ENCODE data around the gene ALDH1A2.

The ALDH1A2 gene

DNA sequence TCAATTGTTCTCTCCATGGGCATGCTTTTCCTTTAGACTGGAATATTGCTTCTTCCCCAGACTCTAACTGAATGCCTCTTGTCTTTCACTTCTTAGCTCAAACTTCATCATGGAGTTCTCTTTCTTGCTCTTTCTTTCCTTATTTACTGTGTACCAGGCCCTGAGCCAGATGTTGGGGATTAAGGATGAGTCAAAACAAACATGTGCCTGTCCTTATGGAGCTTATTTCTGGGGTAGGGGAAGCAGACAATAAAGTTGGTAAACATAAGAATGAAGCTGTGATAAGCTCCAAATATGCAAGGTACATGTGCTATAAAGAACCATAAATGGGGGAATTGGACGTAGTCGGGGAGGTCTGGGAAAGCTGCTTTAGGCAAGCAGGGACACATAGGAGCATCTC lies 145.8 kb downstream of the ALDH1A2 start:
- Mint-ChIP-seq H3K27me3 (ENCODE audit: low read depth) (peaks cover 4% of the 10 kb centered on the region), H3K4me1 (ENCODE audit: low read depth) (no peaks in the 10 kb centered on the region), H3K4me3 (no peak overlapping the region), H3K9me3 (no peaks in the 10 kb centered on the region), H3K27ac (no peak overlapping the region), H3K36me3 (ENCODE audit: low read depth) (no peaks in the 10 kb centered on the region)
- no peak for DNase-seq (ENCODE audit: low spot score)

DNA sequence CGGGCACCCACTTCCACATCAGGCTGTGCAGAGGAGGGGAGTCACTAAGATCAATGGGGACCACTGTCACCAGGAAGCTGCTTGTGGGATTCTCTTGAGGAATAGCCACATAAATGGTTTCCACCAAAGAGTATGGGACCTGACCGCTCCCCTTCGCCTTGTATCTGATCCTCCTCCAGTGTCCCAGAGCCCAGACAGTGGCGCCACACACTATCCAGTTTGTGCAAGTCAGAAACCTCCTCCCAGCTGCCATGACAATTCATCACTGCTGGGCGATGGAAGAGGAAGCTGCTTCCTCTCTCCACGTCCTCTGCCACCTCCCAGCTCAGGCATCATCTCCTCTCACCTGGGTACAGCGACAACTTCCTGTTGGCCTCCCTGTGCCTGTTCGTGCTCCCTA lies 147.5 kb downstream of the ALDH1A2 start:
- Mint-ChIP-seq H3K27me3 (ENCODE audit: low read depth) (peaks cover 4% of the 10 kb centered on the region), H3K36me3 (ENCODE audit: low read depth) (no peaks in the 10 kb centered on the region), H3K27ac (no peak overlapping the region), H3K4me3 (no peak overlapping the region), H3K4me1 (ENCODE audit: low read depth) (no peaks in the 10 kb centered on the region), H3K9me3 (no peaks in the 10 kb centered on the region)
- DNase-seq (ENCODE audit: low spot score): no peak

DNA sequence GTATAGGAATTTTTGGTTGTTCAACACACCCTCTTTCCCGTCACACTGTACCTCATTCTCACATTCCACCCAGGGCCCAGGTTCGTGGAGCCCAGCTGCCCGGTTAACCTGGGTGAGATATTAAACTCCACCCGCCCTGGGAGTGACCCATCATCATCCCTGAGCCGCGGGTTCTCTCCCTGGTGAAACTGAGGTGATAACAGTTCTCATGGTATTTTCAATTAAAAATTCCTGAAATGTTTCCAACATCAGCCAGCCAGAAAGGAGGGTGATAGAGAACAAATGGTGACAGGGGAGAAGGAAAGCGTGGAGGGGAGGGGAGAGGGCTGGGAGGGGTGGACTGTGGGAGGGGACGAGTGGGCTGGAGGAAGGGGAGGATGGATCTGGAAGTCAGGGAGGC lies 148.8 kb downstream of the ALDH1A2 start:
- H3K4me3 Mint-ChIP-seq: no peak overlapping the region
- peaks cover 4% of the 10 kb centered on the region for H3K27me3 Mint-ChIP-seq (ENCODE audit: low read depth)
- no peaks in the 10 kb centered on the region for H3K4me1 Mint-ChIP-seq (ENCODE audit: low read depth)
- H3K9me3 Mint-ChIP-seq: no peaks in the 10 kb centered on the region
- no peak for DNase-seq (ENCODE audit: low spot score)
- H3K36me3 Mint-ChIP-seq (ENCODE audit: low read depth): no peaks in the 10 kb centered on the region
- no peak overlapping the region for H3K27ac Mint-ChIP-seq

DNA sequence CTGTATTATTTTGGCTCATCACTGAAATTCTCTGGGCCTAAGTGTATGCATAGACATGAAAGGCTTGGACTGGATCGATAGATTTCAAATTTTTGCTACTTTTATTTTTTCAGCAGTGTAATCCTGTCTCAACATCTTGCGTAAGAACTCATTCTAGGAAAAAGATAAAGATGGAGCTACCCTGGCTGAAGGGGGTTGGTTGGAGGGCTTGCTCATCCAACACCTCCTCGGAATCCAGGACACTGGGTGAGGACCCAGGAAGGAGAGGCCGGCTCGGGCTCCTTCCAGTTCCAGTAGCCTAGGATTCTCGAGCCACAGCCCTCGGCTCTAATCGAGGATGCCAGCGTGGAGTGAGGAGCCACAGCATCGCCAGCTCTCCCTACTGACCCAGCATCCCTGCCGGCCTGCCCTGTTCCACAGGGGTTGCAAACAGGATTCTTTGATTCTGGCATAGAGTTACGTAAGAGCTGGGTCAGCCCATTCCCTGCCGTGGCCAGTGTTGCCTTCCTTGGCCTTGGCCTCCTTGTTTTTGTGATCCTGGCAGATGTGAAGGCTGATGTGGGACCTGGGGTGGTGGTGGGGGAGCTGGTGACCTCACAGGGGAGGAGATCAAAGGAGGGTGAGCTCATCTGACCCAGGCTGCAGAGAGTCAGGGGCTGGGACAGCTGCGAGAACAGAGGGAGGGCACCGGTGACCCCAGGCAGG lies 149.5 kb downstream of the ALDH1A2 start:
- no peaks in the 10 kb centered on the region for H3K36me3 Mint-ChIP-seq (ENCODE audit: low read depth)
- H3K4me3 Mint-ChIP-seq: no peak overlapping the region
- DNase-seq (ENCODE audit: low spot score): no peak
- no peaks in the 10 kb centered on the region for H3K4me1 Mint-ChIP-seq (ENCODE audit: low read depth)
- H3K9me3 Mint-ChIP-seq: no peaks in the 10 kb centered on the region
- H3K27ac Mint-ChIP-seq: no peak overlapping the region
- peaks cover 3% of the 10 kb centered on the region for H3K27me3 Mint-ChIP-seq (ENCODE audit: low read depth)

DNA sequence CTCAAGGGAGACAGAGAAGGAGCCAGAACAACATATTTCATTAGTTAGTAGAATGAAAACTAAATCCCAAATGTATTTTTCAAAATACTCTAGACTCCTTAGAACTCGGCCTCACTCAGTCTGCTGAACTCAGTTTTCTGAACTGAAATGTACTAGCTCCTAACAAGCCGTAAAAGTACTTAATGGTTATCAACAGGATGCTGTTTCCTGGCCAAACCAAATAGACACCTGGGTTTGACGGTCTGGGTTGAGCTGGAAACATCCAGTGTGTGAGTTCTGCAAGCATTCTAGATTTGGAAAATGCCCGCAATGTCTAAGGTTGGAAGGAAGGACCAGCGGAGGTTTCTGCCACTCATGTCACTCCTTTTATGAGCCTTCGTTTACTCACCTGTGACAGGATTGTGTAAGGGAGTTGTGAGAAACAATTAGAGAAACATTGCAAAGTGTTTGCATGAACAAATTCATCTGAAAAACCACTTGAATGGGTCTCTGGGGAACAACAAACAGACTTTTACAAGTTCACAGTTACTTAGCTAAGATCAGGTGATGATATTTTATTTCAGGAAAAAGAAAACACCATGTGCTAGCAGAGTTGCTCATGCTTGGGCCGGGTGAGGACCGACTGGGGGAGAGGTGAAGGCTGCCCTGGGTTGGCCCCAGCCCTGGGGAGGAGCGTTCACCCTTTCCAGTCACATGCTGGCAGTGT lies 151.0 kb downstream of the ALDH1A2 start:
- Mint-ChIP-seq H3K27me3 (ENCODE audit: low read depth) (peaks cover 3% of the 10 kb centered on the region), H3K9me3 (no peaks in the 10 kb centered on the region)

DNA sequence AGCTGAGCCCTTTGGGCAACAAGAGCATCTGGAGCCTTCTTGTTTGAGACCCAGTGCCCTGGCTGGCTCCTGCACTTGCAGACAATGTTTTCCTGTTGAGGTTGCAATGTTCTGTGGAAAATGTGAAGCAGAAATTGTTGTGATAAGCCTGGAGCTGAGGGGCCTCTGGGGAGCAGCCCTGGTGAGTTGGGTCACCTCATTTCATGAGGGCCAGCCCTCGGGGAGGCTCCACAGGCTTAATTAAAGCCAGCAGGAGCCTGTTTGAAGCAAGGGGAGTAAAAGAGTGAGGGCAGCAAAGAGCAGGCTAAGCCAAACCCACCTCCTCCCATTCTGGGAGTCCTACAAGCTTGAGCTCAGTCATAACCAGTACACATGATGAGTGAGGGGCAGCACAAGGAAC lies 154.3 kb downstream of the ALDH1A2 start:
- H3K4me3 Mint-ChIP-seq: no peak overlapping the region
- H3K9me3 Mint-ChIP-seq: no peaks in the 10 kb centered on the region
- no peak for DNase-seq (ENCODE audit: low spot score)
- no peaks in the 10 kb centered on the region for H3K36me3 Mint-ChIP-seq (ENCODE audit: low read depth)
- no peak overlapping the region for H3K27ac Mint-ChIP-seq
- H3K27me3 Mint-ChIP-seq (ENCODE audit: low read depth): peaks cover 5% of the 10 kb centered on the region
- H3K4me1 Mint-ChIP-seq (ENCODE audit: low read depth): no peaks in the 10 kb centered on the region

More for the DNA sequence above, 151.0 kb downstream of the ALDH1A2 start:
- Mint-ChIP-seq H3K4me1 (ENCODE audit: low read depth) (no peaks in the 10 kb centered on the region), H3K27ac (no peak overlapping the region), H3K36me3 (ENCODE audit: low read depth) (no peaks in the 10 kb centered on the region), H3K4me3 (no peak overlapping the region)
- no peak for DNase-seq (ENCODE audit: low spot score)

DNA sequence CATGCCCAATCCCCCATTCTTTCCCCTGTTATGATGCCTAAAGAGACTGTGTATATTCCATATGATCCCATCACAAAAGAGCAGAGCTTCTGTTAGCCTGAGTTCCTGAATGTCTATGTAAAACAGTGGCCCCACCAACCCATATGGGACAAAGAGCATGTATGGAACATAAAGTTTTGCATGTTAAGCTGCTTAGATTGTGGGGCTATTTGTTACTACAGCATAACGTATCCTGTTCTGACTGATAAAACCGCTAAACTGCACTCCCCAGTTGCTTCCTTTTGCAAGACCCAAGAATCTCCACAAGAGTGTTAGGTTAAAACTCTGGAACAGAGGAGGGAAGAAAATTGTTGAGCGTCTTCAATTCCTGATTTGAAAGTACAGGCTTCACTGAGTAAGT lies 154.8 kb downstream of the ALDH1A2 start:
- H3K27me3 Mint-ChIP-seq (ENCODE audit: low read depth): peaks cover 5% of the 10 kb centered on the region
- H3K36me3 Mint-ChIP-seq (ENCODE audit: low read depth): no peaks in the 10 kb centered on the region
- H3K27ac Mint-ChIP-seq: no peak overlapping the region
- no peak for DNase-seq (ENCODE audit: low spot score)
- no peak overlapping the region for H3K4me3 Mint-ChIP-seq
- no peaks in the 10 kb centered on the region for H3K9me3 Mint-ChIP-seq
- H3K4me1 Mint-ChIP-seq (ENCODE audit: low read depth): no peaks in the 10 kb centered on the region

DNA sequence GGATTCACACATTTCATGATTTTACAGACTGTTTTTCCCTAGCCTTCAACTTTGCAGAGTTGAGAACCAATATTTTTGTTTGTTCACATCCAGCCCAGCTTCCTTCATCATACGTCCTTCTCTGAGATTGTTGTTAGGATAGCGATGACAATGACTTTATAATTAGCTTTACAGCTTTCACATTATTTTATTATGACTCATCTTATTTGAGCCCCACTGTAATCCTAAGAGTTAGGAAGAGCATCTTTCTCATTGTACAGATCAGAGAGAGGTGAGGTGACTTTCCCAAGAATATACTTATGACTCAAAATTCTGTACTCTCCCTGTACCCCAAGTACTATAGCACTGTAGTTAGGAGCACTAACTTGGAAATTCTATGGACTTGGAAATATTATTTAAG lies 156.1 kb downstream of the ALDH1A2 start:
- Mint-ChIP-seq H3K27me3 (ENCODE audit: low read depth) (peaks cover 5% of the 10 kb centered on the region), H3K4me3 (no peak overlapping the region), H3K4me1 (ENCODE audit: low read depth) (no peaks in the 10 kb centered on the region), H3K27ac (no peak overlapping the region), H3K9me3 (no peaks in the 10 kb centered on the region), H3K36me3 (ENCODE audit: low read depth) (no peaks in the 10 kb centered on the region)
- no peak for DNase-seq (ENCODE audit: low spot score)

DNA sequence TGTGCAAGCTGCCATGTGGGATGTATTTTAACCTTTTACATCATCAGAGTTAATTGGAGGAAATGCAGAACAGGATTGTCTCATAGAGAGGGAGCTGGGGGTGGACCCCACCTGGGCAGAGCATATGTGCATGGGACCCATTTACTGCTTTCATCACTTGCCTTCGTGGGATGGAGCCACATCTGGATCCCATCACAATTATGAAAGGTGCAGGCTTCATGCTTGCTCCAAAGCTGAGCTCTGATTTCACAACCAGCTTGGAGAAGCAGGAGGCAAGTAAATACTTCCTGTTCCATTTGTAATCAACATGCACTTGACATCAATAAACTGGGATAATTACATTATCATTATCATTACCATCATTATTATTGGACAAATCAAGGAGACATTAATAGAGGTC lies 161.9 kb downstream of the ALDH1A2 start:
- Mint-ChIP-seq H3K27me3 (ENCODE audit: low read depth) (peaks cover 4% of the 10 kb centered on the region), H3K9me3 (no peaks in the 10 kb centered on the region), H3K4me1 (ENCODE audit: low read depth) (no peaks in the 10 kb centered on the region), H3K27ac (no peak overlapping the region), H3K36me3 (ENCODE audit: low read depth) (no peaks in the 10 kb centered on the region), H3K4me3 (no peak overlapping the region)
- DNase-seq (ENCODE audit: low spot score): no peak
